Muscle layer of colon (tissue), 2 donors: ENCODE data around the gene ZNF557.

ENCODE experiments used
- H3K27ac ChIP-seq: one replicate; pipeline ENCODE4 v1.7.0; 2013; ENCODE audit warnings: low read depth, mild to moderate bottlenecking, low read length, moderate library complexity
- H3K27me3 ChIP-seq, 2 donors: one replicate each; pipeline ENCODE4 v1.7.0; 2013; ENCODE audit warnings: low read length in 2 of 2, mild to moderate bottlenecking in 2 of 2; ENCODE audit not compliant: insufficient read depth in 2 of 2, control insufficient read depth in 1 of 2
- H3K36me3 ChIP-seq: one replicate; pipeline ENCODE4 v1.7.0; 2013; ENCODE audit warnings: mild to moderate bottlenecking, low read length; ENCODE audit not compliant: insufficient read depth
- H3K4me1 ChIP-seq: one replicate; pipeline ENCODE4 v1.7.0; 2013; ENCODE audit warnings: mild to moderate bottlenecking, low read length; ENCODE audit not compliant: insufficient read depth
- H3K4me3 ChIP-seq, 2 donors: one replicate each; pipeline ENCODE4 v1.7.0; 2013; ENCODE audit warnings: low read length in 2 of 2, low read depth in 1 of 2, mild to moderate bottlenecking in 1 of 2, moderate library complexity in 1 of 2
- H3K9ac ChIP-seq: one replicate; pipeline ENCODE4 v1.7.0; 2013; ENCODE audit warnings: low read length
- H3K9me3 ChIP-seq: one replicate; pipeline ENCODE4 v1.7.0; 2013; ENCODE audit warnings: mild to moderate bottlenecking, low read length
- donor health status: abdominal sarcoma.
- donor health status: Adenocarcinoma of cecum.

The ZNF557 gene

GRCh38 chr19:7112675-7113074, 43.2 kb downstream of the ZNF557 start:
- no peaks in the 10 kb centered on the region for H3K27me3 ChIP-seq
- peaks cover 6% of the 10 kb centered on the region for H3K36me3 ChIP-seq
- no peak overlapping the region for H3K9ac ChIP-seq
- no peak overlapping the region for H3K27ac ChIP-seq
- H3K9me3 ChIP-seq = no peaks in the 10 kb centered on the region
- H3K4me1 ChIP-seq = peaks cover 3% of the 10 kb centered on the region
- no peak overlapping the region for H3K4me3 ChIP-seq

- no peak overlapping the region for H3K4me3 ChIP-seq
- no peak overlapping the region for H3K9ac ChIP-seq
- peaks cover 6% of the 10 kb centered on the region for H3K36me3 ChIP-seq
- no peaks in the 10 kb centered on the region for H3K9me3 ChIP-seq
- H3K27ac ChIP-seq = no peak overlapping the region
- peaks cover 3% of the 10 kb centered on the region for H3K4me1 ChIP-seq
- H3K27me3 ChIP-seq = no peaks in the 10 kb centered on the region
Measured at GRCh38 chr19:7113233-7113632, 43.7 kb downstream of the ZNF557 start.

GRCh38 chr19:7115721-7116120, 46.2 kb downstream of the ZNF557 start:
- Histone ChIP-seq H3K27me3 (no peaks in the 10 kb centered on the region), H3K9me3 (no peaks in the 10 kb centered on the region), H3K4me1 (no peaks in the 10 kb centered on the region), H3K36me3 (peaks cover 24% of the 10 kb centered on the region), H3K9ac (no peak overlapping the region), H3K27ac (no peak overlapping the region), H3K4me3 (no peak overlapping the region)

GRCh38 chr19:7117248-7117647, 47.7 kb downstream of the ZNF557 start:
- Histone ChIP-seq H3K27me3 (no peaks in the 10 kb centered on the region), H3K36me3 (peaks cover 36% of the 10 kb centered on the region), H3K4me3 (no peak overlapping the region), H3K4me1 (no peaks in the 10 kb centered on the region), H3K9ac (no peak overlapping the region), H3K9me3 (no peaks in the 10 kb centered on the region), H3K27ac (no peak overlapping the region)

- Histone ChIP-seq H3K9ac (no peak overlapping the region), H3K4me3 (no peak overlapping the region), H3K27ac (no peak overlapping the region), H3K4me1 (no peaks in the 10 kb centered on the region), H3K27me3 (no peaks in the 10 kb centered on the region), H3K9me3 (no peaks in the 10 kb centered on the region), H3K36me3 (peaks cover 42% of the 10 kb centered on the region)
Measured at GRCh38 chr19:7119582-7119981, 50.1 kb downstream of the ZNF557 start.

GRCh38 chr19:7120499-7120898, 51.0 kb downstream of the ZNF557 start:
- no peaks in the 10 kb centered on the region for H3K27me3 ChIP-seq
- no peak overlapping the region for H3K9ac ChIP-seq
- no peak overlapping the region for H3K27ac ChIP-seq
- H3K4me1 ChIP-seq = no peaks in the 10 kb centered on the region
- no peak overlapping the region for H3K4me3 ChIP-seq
- peaks cover 52% of the 10 kb centered on the region for H3K36me3 ChIP-seq
- H3K9me3 ChIP-seq = no peaks in the 10 kb centered on the region

GRCh38 chr19:7122701-7123100, 53.2 kb downstream of the ZNF557 start:
- Histone ChIP-seq H3K9me3 (peaks cover 10% of the 10 kb centered on the region), H3K36me3 (peaks cover 62% of the 10 kb centered on the region), H3K27me3 (no peaks in the 10 kb centered on the region), H3K27ac (no peak overlapping the region), H3K9ac (no peak overlapping the region), H3K4me3 (no peak overlapping the region), H3K4me1 (no peaks in the 10 kb centered on the region)

- Histone ChIP-seq H3K9ac (no peak overlapping the region), H3K27me3 (no peaks in the 10 kb centered on the region), H3K27ac (no peak overlapping the region), H3K9me3 (peaks cover 10% of the 10 kb centered on the region), H3K4me3 (no peak overlapping the region), H3K36me3 (peaks cover 61% of the 10 kb centered on the region), H3K4me1 (no peaks in the 10 kb centered on the region)
Measured at GRCh38 chr19:7124782-7125181, 55.3 kb downstream of the ZNF557 start.

GRCh38 chr19:7125221-7125620, 55.7 kb downstream of the ZNF557 start:
- Histone ChIP-seq H3K4me1 (no peaks in the 10 kb centered on the region), H3K27ac (no peak overlapping the region), H3K36me3 (peaks cover 61% of the 10 kb centered on the region)

GRCh38 chr19:7126132-7126531, 56.6 kb downstream of the ZNF557 start:
- no peak overlapping the region for H3K9ac ChIP-seq
- peak overlapping the region in 1 of 2 donors; percentile 13 for H3K4me3 ChIP-seq
- H3K27me3 ChIP-seq = no peaks in the 10 kb centered on the region
- no peaks in the 10 kb centered on the region for H3K4me1 ChIP-seq
- no peak overlapping the region for H3K27ac ChIP-seq
- H3K9me3 ChIP-seq = peaks cover 10% of the 10 kb centered on the region
- H3K36me3 ChIP-seq = peaks cover 59% of the 10 kb centered on the region

More at GRCh38 chr19:7125221-7125620, 55.7 kb downstream of the ZNF557 start:
- no peak overlapping the region for H3K9ac ChIP-seq
- H3K9me3 ChIP-seq = peaks cover 10% of the 10 kb centered on the region
- H3K27me3 ChIP-seq = no peaks in the 10 kb centered on the region
- no peak overlapping the region for H3K4me3 ChIP-seq

GRCh38 chr19:7130043-7130442, 60.5 kb downstream of the ZNF557 start:
- Histone ChIP-seq H3K4me1 (no peaks in the 10 kb centered on the region), H3K9ac (no peak overlapping the region), H3K4me3 (no peak overlapping the region), H3K27ac (no peak overlapping the region), H3K27me3 (no peaks in the 10 kb centered on the region), H3K9me3 (peaks cover 10% of the 10 kb centered on the region), H3K36me3 (peaks cover 47% of the 10 kb centered on the region)

GRCh38 chr19:7132054-7132453, 62.6 kb downstream of the ZNF557 start:
- Histone ChIP-seq H3K4me1 (no peaks in the 10 kb centered on the region), H3K9me3 (no peaks in the 10 kb centered on the region), H3K27ac (no peak overlapping the region), H3K27me3 (no peaks in the 10 kb centered on the region), H3K9ac (no peak overlapping the region), H3K4me3 (no peak overlapping the region), H3K36me3 (peaks cover 27% of the 10 kb centered on the region)
